Measurements from ENCODE around the gene DNAAF9.

The DNAAF9 gene

GRCh38 chr20:3409417-3409816, 1.9 kb upstream of the DNAAF9 start:
- DNase-seq = no peak

DNA sequence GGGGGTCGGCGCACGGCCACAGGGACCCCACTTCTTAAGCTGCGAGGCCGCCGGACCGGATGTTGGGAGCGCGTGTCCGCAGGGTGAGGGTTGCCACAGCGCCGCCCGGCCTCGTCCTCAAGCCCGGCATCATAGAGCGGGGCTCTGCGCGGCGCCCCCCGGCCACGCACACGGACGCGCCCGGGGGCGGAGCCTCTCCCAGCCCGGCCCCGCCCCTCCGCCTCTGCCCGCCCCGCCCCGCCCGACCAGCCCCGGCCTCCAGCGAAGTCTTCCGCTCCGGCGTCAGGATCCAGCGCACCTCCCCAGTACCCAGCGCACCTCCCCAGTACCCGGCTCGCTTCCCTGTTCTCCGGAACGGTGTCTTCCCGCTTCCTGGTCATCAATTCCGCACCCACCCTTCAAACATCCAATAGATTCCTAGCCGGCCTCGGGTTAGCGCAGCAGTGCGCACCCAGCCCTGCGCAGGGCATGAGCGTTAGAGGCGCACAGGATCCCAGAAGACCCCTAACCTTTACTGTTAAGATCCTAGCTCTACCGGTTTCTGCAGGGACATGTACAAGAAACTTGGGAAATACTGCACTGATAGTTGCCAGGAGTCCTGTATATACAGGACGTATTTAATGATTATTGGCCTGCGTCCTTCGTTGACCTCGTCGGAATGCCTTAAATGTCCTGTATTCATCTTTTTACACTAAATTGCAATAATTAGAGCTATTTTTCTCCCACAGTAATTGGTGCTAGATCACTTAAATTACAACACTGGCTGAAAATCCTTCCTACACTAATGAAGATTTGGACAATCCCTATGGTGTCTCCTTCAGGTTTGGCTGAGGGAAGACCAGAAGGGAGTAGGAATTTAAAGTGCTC, 535 bp upstream of the DNAAF9 start:
- DNase-seq = peak; percentile 90

GRCh38 chr20:3406481-3407039, 909 bp downstream of the DNAAF9 start:
- peak; percentile 44 for DNase-seq

DNA sequence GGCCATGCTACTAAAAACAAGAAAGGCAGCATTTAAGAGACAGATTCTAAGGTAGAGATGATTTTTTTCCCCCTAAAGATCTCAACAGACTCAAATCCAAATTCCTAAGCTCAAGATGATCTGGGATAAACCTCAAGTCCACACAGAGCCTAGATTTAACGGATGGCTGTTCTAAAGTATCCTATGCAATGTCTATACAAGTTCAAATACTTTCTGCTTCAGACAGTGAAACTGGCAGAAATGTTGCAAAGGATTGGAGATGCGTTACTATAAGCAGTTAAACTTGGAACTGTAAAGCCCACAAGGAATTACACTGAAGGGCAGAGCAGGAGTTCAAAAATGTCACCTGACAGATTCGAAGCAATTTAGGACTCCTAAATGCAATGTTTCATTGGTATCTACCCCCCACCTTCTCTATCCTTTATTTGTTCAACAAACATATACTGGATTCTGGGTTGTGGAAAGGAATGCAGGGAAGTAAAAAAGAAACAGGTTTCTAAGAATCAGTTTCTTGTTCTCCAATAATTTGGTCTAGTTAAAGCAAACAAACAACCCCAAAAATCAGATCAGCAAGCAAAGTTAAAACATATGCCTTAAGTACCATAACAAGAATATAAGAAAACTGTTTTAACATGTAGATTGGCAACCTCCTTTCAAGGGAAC, 1.6 kb downstream of the DNAAF9 start:
- DNase-seq = no peak

GRCh38 chr20:3405139-3405538, 2.3 kb downstream of the DNAAF9 start:
- DNase-seq = no peak

DNA sequence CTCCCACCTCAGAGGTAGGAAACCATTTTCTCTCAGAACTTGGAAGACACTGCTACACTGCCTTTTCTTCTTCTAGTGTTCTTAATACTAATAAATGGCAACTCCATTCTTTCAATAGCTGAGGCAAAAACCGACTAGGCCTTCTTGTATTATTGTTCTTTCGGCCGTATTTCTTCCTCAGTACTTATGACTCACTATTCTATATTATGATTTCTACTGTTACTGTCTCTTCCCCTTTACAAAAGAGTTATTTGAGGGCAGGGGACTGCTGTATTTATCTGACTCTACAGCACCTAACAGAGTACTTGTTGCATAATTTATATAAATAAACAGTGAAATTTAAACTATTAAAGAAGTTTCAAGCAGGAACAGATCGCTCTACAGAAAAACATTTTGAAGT, 3.1 kb downstream of the DNAAF9 start:
- DNase-seq = no peak

DNA sequence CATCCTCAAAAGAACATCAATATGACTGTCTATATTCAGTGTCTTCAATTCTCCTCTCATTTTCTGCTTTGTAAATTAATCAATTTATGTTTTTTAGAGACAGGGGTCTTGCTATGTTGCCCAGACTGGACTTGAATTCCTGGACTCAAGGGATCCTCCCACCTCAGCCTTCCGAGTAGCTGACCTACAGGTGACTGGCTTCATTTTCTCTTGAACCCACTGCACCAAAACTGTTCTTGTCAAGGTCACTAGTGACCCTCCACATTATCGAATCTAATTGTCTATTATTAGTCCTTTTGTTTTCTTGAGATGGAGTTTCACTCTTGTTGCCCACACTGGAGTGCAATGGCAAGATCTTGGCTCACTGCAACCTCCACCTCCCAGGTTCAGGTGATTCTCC, 3.7 kb downstream of the DNAAF9 start:
- DNase-seq = no peak

GRCh38 chr20:3402453-3402852, 5.0 kb downstream of the DNAAF9 start:
- no peak for DNase-seq

GRCh38 chr20:3400260-3401155, 7.0 kb downstream of the DNAAF9 start:
- DNase-seq = no peak

- no peak for DNase-seq
Observed at GRCh38 chr20:3398681-3399252, 8.7 kb downstream of the DNAAF9 start.

GRCh38 chr20:3396492-3396891, 11.0 kb downstream of the DNAAF9 start:
- no peak for DNase-seq

GRCh38 chr20:3392756-3393155, 14.7 kb downstream of the DNAAF9 start:
- no peak for DNase-seq

DNA sequence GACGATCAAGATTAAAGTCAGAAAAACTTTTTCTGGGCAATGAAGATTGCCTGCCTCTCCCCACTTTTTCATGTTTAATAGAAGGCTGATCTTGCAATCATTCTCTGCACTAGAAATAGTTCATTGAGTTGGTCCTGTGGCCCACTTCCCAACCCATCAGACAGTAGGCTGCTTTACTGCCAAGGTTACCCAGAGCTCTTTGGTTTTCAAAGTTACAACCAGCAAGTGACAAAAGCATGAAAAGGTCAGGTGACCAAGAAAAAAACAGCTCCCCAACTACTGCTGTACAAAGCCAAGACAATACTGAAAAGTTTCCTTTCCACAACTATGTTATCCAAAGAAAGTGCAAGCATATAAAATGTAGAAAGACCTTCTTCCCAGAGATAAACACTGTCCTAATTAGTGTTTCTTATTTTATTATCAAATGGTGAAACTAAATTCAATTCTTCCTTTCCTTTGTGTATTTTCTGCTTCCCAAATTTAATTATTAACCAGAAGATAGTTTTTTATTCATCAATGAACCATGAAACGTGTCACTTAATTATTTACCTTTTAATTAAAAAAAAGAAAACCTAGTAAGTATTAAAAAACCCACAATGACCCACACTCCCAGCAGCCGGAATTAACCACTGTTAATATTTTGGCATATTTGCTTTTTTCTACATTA, 16.6 kb downstream of the DNAAF9 start:
- no peak for DNase-seq

- DNase-seq = no peak
Observed at GRCh38 chr20:3383878-3384495, 23.5 kb downstream of the DNAAF9 start.

GRCh38 chr20:3382836-3383235, 24.6 kb downstream of the DNAAF9 start:
- no peak for DNase-seq

DNA sequence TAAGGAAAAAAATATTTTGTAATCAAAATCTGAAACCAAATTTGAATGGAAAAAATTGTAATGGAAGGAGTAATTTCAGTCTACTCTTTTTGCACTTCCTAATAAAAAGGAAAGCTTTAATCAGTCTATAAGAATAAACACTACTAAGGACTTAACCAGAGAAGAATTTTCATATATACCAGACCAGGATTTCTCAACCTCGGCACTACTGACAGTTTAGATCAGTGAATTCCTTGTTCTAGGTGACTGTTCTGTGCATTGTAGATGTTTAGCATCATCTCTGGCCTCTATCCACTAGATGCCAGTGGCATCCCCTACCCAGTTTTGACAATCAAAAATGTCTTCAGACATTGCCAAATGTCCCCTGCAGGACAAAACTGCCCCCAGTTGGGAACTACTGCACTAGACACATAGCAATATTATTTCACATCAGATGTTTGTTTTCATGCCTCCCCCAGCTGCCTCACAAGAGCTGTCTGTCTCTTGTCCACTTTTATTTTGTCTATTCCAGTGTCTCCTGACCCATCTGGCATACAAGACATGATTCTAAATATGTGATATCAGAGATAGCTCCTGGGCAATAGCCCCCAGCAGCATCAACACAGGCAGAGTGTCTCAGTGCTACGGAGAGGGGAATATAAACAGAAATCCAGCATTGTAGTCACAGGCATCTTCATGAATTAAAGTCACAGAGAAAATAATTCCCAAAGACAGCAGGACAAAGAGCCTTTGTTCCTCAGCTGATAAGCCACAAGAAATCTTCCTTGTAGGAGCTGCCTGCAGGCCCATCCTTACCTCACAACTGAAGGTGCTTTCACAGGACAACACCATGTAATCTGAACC, 27.0 kb downstream of the DNAAF9 start:
- DNase-seq = no peak

- no peak for DNase-seq
Observed at GRCh38 chr20:3378138-3378537, 29.3 kb downstream of the DNAAF9 start.

DNA sequence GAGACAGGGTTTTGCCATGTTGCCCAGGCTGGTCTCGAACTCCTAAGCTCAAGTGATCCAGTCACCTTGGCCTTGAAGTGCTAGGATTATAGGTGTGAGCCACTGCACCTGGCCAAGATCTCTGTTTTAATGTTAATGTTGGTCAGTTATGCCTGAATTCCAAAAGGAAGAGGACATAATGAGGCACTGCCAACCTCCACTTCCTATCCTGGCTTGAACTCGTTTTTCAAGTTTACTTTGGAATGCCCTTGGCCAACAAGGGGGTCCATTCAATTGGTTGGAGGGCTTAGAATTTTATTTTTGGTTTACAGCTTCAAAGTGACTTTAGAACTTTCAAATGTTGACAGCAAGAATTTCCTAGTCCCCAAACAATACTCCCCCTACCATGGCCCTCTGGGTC, 29.8 kb downstream of the DNAAF9 start:
- DNase-seq = no peak

- no peak for DNase-seq
Observed at GRCh38 chr20:3374296-3374695, 33.2 kb downstream of the DNAAF9 start.

GRCh38 chr20:3371754-3372153, 35.7 kb downstream of the DNAAF9 start:
- DNase-seq = no peak

DNA sequence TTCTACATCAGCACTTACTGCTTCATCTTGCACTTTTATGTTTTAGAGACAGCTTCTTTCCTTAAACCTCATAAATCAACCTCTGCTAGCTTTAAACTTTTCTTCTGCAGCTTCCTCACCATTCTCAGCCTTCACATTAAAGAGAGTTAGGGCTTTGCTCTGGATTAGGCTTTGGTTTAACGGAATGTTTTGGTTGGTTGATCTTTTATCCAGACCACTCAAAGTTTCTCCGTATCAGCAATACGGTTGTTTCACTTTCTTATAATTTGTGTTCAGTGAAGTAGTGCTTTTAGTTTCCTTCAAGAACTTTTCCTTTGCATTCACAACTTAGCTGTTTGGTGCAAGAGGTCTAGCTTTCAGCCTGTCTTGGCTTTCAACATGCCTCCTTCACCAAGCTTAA, 40.4 kb downstream of the DNAAF9 start:
- DNase-seq = no peak

All from NCI-H510A treated with DMSO at 0.1 percent for 48 hours (cell line).